GM12878 (cell line): ENCODE data around the gene LARGE1. TPM values are rescaled to one million over a fixed set of nuclear protein-coding genes. Genes with fewer than 3 reads are reported as not detected.

Source experiments
- ATAC-seq: fragments of 200-7000 bp; cut with Tn5 transposase; 3 replicates; pipeline ENCODE4 v1.9.1; 2020; ENCODE audit warnings: mild to moderate bottlenecking, moderate library complexity
- BruUV-seq: library from RNA; stranded (reverse); fragments of 400-500 nt; replicated peaks from 2 replicates; lab custom pipeline; 2021; lab: Mats Ljungman, UMichigan
- CTCF ChIA-PET: fragments of 300-600 bp; sonication (Branson Sonifier 250); formaldehyde crosslinking; extraction: SDS; loops from one replicate; lab custom pipeline; 2021; ENCODE audit warnings: inconsistent platforms; lab: Yijun Ruan, JAX
- POLR2A ChIA-PET: fragments of 350-600 bp; formaldehyde crosslinking; extraction: SDS; loops from one replicate; lab custom pipeline; 2021; ENCODE audit warnings: inconsistent platforms; lab: Charles Lee
- RAD21 ChIA-PET: fragments of 300-600 bp; sonication (Branson Sonifier 250); formaldehyde crosslinking; loops from one replicate; lab custom pipeline; 2023; ENCODE audit warnings: antibody characterized with exemption; ENCODE audit not compliant: unreplicated experiment; lab: Charles Lee
- SMC1A ChIA-PET: fragments of 300-600 bp; sonication (Branson Sonifier 250); formaldehyde crosslinking; loops from one replicate; lab custom pipeline; 2023; ENCODE audit not compliant: unreplicated experiment, uncharacterized antibody; lab: Charles Lee
- DNase-seq: peaks from one replicate; pipeline ENCODE4 v3.0.0-alpha.2; 2011; ENCODE audit warnings: low read depth, low spot score
- FAIRE-seq: peaks from 3 replicates; lab custom pipeline; 2011; peaks lifted over from hg19 to GRCh38; lab: Jason Lieb, UNC
- H2AFZ ChIP-seq: 2 replicates; pipeline ENCODE4 v1.6.0; 2011; ENCODE audit warnings: low read depth, low read length, control low read depth; ENCODE audit not compliant: control insufficient read depth
- H3K27ac ChIP-seq: 2 replicates; pipeline ENCODE4 v1.5.1; 2011; ENCODE audit warnings: control low read depth; ENCODE audit not compliant: control insufficient read depth, insufficient read depth
- H3K27me3 ChIP-seq, 2 experiments: replicated peaks in 1 of 2; 2 replicates each; pipeline versions ENCODE4 v1.6.0 to v1.6.1; 2011; ENCODE audit warnings: low read length in 1 of 2; ENCODE audit not compliant: control insufficient read depth in 2 of 2, insufficient read depth in 2 of 2
- H3K36me3 ChIP-seq, 2 experiments: 2 replicates each; pipeline ENCODE4 v1.5.1; 2011; ENCODE audit warnings: low read length in 1 of 2; ENCODE audit not compliant: control insufficient read depth in 2 of 2, insufficient read depth in 2 of 2
- H3K4me1 ChIP-seq: 2 replicates; pipeline ENCODE4 v1.6.1; 2011; ENCODE audit warnings: mild to moderate bottlenecking, low read length, moderate library complexity, mixed read lengths; ENCODE audit not compliant: control insufficient read depth, insufficient read depth
- H3K4me2 ChIP-seq: 2 replicates; pipeline ENCODE4 v1.6.0; 2011; ENCODE audit warnings: control low read depth; ENCODE audit not compliant: control insufficient read depth, insufficient read depth
- H3K4me3 ChIP-seq: fragments of 200-600 bp; sonication (generic); 2 replicates; pipeline ENCODE4 v1.5.1; 2016
- H3K79me2 ChIP-seq: 2 replicates; pipeline ENCODE4 v1.6.0; 2011; ENCODE audit warnings: low read length; ENCODE audit not compliant: control insufficient read depth, insufficient read depth
- H3K9ac ChIP-seq: 2 replicates; pipeline ENCODE4 v1.8.0; 2011; ENCODE audit warnings: low read length, control low read depth, mixed read lengths; ENCODE audit not compliant: control insufficient read depth, insufficient read depth
- H3K9me3 ChIP-seq: replicated peaks from 3 replicates; pipeline ENCODE4 v1.5.1; 2011; ENCODE audit warnings: mild to moderate bottlenecking, low read length; ENCODE audit not compliant: control insufficient read depth, insufficient read depth
- H4K20me1 ChIP-seq: 2 replicates; pipeline ENCODE4 v1.6.0; 2011; ENCODE audit not compliant: control insufficient read depth, insufficient read depth
- BHLHE40 ChIP-seq, 2 experiments: fragments of 450-650 bp in 1 of 2; IDR thresholded peaks; 2 replicates each; pipeline ENCODE4 v1.6.1; 2011 to 2017; ENCODE audit warnings: low read depth in 2 of 2, borderline replicate concordance in 1 of 2, improper control_type of control experiment in 1 of 2, low read length in 1 of 2, mild to moderate bottlenecking in 1 of 2
- CBFB ChIP-seq: IDR thresholded peaks from 2 replicates; pipeline ENCODE4 v1.6.1; 2016; ENCODE audit warnings: antibody characterized with exemption, low read depth
- CBX3 ChIP-seq: fragments of 200-600 bp; sonication (generic); IDR thresholded peaks from 2 replicates; pipeline ENCODE4 v1.6.1; 2016; ENCODE audit warnings: low read depth, borderline replicate concordance
- CHD1 ChIP-seq: IDR thresholded peaks from 2 replicates; pipeline ENCODE4 v1.6.1; 2012; ENCODE audit warnings: low read depth, low read length, improper control_type of control experiment
- CREM ChIP-seq: IDR thresholded peaks from 2 replicates; pipeline ENCODE4 v1.6.1; 2014; ENCODE audit warnings: antibody characterized with exemption, low read depth
- GATAD2B ChIP-seq: fragments of 450-650 bp; conservative IDR thresholded peaks from 2 replicates; pipeline ENCODE4 v1.6.1; 2017; ENCODE audit warnings: low read depth, mild to moderate bottlenecking, moderate library complexity
- HCFC1 ChIP-seq: fragments of 150-350 bp; IDR thresholded peaks from 2 replicates; pipeline ENCODE4 v1.6.1; 2014; ENCODE audit warnings: low read length
- IKZF1 ChIP-seq: fragments of 450-650 bp; conservative IDR thresholded peaks from 2 replicates; pipeline ENCODE4 v1.6.1; 2017; ENCODE audit warnings: antibody characterized with exemption, mild to moderate bottlenecking
- POLR2A ChIP-seq: IDR thresholded peaks from 2 replicates; pipeline ENCODE4 v1.6.1; 2011; ENCODE audit warnings: low read depth, mild to moderate bottlenecking, low read length
- RAD21 ChIP-seq: IDR thresholded peaks from 2 replicates; pipeline ENCODE4 v1.6.1; 2011; ENCODE audit warnings: mild to moderate bottlenecking, low read depth, low read length, moderate library complexity; ENCODE audit not compliant: insufficient read depth
- RB1 ChIP-seq: fragments of 450-650 bp; formaldehyde crosslinking; IDR thresholded peaks from 2 replicates; pipeline ENCODE4 v1.6.1; 2017; ENCODE audit warnings: mild to moderate bottlenecking, borderline replicate concordance
- RBBP5 ChIP-seq: fragments of 200-600 bp; sonication (generic); conservative IDR thresholded peaks from 2 replicates; pipeline ENCODE4 v1.6.1; 2016
- RUNX3 ChIP-seq: IDR thresholded peaks from 2 replicates; pipeline ENCODE4 v1.6.1; 2012; ENCODE audit warnings: low read length, inconsistent platforms
- WRNIP1 ChIP-seq: IDR thresholded peaks from 2 replicates; pipeline ENCODE4 v1.6.1; 2011; ENCODE audit warnings: low read depth, low read length, improper control_type of control experiment, borderline replicate concordance
- WGBS: methylation state at CpG from one replicate; pipeline ENCODE4 v1.1.6; 2016; ENCODE audit warnings: low lambda C conversion rate; ENCODE audit not compliant: insufficient replicate concordance, insufficient coverage; ENCODE audit errors: missing lambda C conversion rate; 5-methylcytosine and 5-hydroxymethylcytosine counted together
- in situ Hi-C: fragments of 300-500 bp; cut with MboI; formaldehyde crosslinking; loops from 9 replicates; pipeline ENCODE4 v1.14.3; 2018; ENCODE audit warnings: mixed read lengths
- intact Hi-C: fragments of 100-400 bp; cut with micrococcal nuclease; formaldehyde crosslinking; loops from one replicate; pipeline ENCODE4 v1.14.2; 2022; ENCODE audit not compliant: unreplicated experiment
- polyA plus RNA-seq, 11 experiments: library from polyadenylated mRNA; depleted of rRNA in 4 of 11; unstranded in 6 of 11; stranded (reverse) in 5 of 11; fragments of >200 nt; fragmentation: Nextera tagmentation in 4 of 11; fragmentation: Illumina TruSeq in 1 of 11; extraction: Ambion mirVana in 4 of 11; extraction: Trizol in 1 of 11; gene quantifications; 1 replicate in 1 of 11; 2 replicates in 10 of 11; pipeline versions ENCODE4 v1.2.1 to v1.2.3, GENCODE V29; 2011 to 2016; ENCODE audit warnings: inconsistent platforms in 2 of 11, missing spikeins in 2 of 11, low read depth in 1 of 11
- total RNA-seq, 4 experiments: library from RNA; depleted of rRNA in 3 of 4; stranded (reverse); fragments of >200 nt in 3 of 4; fragmentation: Illumina TruSeq in 1 of 4; extraction: Trizol in 1 of 4; gene quantifications; 2 replicates each; pipeline versions ENCODE4 v1.2.1 to v1.2.3, GENCODE V29; 2013 to 2021
- TF ChIP-seq, protein P1 (sequence below): fragments of 450-650 bp; formaldehyde crosslinking; IDR thresholded peaks from 2 replicates; pipeline ENCODE4 v1.4.0; 2020; ENCODE audit warnings: mild to moderate bottlenecking, moderate library complexity
- TF ChIP-seq, protein P2 (sequence below): fragments of 450-650 bp; IDR thresholded peaks from 2 replicates; pipeline ENCODE4 v1.6.1; 2017; ENCODE audit warnings: mild to moderate bottlenecking
- TF ChIP-seq, protein P3 (sequence below): IDR thresholded peaks from 2 replicates; pipeline ENCODE4 v1.6.1; 2012; ENCODE audit warnings: low read depth, low read length, improper control_type of control experiment

The LARGE1 gene
- total and polyA plus RNA-seq, 10 of the 15 experiments (the other 5 are each of a cell fraction or from before 2014, with no cell fraction given), result 3.2 to 41.4 (median 17.3) TPM

DNA sequence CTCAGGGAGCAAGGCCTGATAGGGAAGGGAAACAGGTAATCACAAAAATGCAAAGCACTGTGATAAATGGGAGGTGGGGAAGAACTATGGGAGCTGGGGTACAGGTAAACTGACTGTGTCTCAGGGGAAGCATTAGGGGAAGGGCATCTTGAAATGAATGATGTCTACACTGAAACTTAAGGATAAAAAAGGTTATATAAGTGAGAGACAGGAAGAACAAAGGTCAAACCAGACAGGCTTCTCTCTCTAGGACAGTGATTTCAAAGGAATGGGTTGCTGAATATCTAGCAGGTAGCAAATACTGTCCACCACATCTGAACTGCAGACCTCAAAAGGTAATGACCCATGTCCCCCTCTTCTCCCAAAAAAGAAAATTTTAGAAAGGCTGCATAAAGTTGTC, 529.0 kb downstream of the LARGE1 start (continued):
- TF ChIP-seq CBX3 (no peak), CHD1 (no peak), POLR2A (no peak), RAD21 (no peak), CREM (no peak), HCFC1 (no peak)
- TF ChIP-seq, all 136 proteins: peak for 0

DNA sequence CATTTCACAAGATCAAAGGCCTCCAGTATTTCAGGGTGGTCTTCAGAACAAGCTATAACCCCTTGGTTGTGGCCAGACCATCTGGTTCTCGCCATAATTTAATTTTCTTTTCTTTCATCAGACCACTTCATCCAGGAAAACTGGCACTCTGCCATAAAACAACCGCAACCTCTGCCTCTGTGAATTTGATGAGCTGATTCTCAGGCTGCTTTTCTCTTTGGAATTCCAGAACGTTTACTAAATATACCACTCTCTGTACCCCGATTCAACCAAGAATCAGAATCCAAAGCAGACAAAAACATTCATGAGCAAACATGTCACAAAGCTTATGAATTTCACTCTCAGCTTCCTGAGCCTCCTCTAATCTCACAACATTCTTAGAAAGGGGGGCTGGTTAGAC, 530.3 kb downstream of the LARGE1 start:
- WGBS, result 74% methylated on average over 4 of the region's 4 CpGs
- CTCF ChIA-PET, result interaction anchor here (0.7 to 1.4 kb wide), 4 partner anchors 8 to 230 kb away, joined by 3 to 4 read pairs (median 3); no protein-coding TSS in a partner anchor
- SMC1A ChIA-PET, result interaction anchor here (0.8 kb wide), 1 partner anchor 176 kb away, joined by 3 read pairs; no protein-coding TSS in a partner anchor
- TF ChIP-seq, protein P1, sequence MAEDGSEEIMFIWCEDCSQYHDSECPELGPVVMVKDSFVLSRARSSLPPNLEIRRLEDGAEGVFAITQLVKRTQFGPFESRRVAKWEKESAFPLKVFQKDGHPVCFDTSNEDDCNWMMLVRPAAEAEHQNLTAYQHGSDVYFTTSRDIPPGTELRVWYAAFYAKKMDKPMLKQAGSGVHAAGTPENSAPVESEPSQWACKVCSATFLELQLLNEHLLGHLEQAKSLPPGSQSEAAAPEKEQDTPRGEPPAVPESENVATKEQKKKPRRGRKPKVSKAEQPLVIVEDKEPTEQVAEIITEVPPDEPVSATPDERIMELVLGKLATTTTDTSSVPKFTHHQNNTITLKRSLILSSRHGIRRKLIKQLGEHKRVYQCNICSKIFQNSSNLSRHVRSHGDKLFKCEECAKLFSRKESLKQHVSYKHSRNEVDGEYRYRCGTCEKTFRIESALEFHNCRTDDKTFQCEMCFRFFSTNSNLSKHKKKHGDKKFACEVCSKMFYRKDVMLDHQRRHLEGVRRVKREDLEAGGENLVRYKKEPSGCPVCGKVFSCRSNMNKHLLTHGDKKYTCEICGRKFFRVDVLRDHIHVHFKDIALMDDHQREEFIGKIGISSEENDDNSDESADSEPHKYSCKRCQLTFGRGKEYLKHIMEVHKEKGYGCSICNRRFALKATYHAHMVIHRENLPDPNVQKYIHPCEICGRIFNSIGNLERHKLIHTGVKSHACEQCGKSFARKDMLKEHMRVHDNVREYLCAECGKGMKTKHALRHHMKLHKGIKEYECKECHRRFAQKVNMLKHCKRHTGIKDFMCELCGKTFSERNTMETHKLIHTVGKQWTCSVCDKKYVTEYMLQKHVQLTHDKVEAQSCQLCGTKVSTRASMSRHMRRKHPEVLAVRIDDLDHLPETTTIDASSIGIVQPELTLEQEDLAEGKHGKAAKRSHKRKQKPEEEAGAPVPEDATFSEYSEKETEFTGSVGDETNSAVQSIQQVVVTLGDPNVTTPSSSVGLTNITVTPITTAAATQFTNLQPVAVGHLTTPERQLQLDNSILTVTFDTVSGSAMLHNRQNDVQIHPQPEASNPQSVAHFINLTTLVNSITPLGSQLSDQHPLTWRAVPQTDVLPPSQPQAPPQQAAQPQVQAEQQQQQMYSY (CRISPR knock-in tag), result no peak
- TF ChIP-seq CBFB (no peak), RBBP5 (no peak), GATAD2B (no peak), RUNX3 (no peak), RB1 (no peak), BHLHE40 (IDR thresholded peaks at IDR 0.05; ENCODE audit: borderline replicate concordance in 1 of 2, low read depth in 2 of 2, low read length in 1 of 2) (no peak), IKZF1 (no peak), WRNIP1 (no peak)
- TF ChIP-seq, protein P2, sequence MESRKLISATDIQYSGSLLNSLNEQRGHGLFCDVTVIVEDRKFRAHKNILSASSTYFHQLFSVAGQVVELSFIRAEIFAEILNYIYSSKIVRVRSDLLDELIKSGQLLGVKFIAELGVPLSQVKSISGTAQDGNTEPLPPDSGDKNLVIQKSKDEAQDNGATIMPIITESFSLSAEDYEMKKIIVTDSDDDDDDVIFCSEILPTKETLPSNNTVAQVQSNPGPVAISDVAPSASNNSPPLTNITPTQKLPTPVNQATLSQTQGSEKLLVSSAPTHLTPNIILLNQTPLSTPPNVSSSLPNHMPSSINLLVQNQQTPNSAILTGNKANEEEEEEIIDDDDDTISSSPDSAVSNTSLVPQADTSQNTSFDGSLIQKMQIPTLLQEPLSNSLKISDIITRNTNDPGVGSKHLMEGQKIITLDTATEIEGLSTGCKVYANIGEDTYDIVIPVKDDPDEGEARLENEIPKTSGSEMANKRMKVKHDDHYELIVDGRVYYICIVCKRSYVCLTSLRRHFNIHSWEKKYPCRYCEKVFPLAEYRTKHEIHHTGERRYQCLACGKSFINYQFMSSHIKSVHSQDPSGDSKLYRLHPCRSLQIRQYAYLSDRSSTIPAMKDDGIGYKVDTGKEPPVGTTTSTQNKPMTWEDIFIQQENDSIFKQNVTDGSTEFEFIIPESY, result no peak
- TF ChIP-seq, protein P3, sequence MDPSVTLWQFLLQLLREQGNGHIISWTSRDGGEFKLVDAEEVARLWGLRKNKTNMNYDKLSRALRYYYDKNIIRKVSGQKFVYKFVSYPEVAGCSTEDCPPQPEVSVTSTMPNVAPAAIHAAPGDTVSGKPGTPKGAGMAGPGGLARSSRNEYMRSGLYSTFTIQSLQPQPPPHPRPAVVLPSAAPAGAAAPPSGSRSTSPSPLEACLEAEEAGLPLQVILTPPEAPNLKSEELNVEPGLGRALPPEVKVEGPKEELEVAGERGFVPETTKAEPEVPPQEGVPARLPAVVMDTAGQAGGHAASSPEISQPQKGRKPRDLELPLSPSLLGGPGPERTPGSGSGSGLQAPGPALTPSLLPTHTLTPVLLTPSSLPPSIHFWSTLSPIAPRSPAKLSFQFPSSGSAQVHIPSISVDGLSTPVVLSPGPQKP, result no peak

More for the DNA sequence above, 530.3 kb downstream of the LARGE1 start:
- Histone ChIP-seq H3K4me1 (no peaks in the 10 kb centered on the region), H3K27me3 (no peaks in the 10 kb centered on the region), H3K4me3 (no peak overlapping the region), H3K36me3 (no peaks in the 10 kb centered on the region), H3K9me3 (no peaks in the 10 kb centered on the region), H3K27ac (no peak overlapping the region), H3K79me2 (no peaks in the 10 kb centered on the region), H2AFZ (no peak overlapping the region), H3K9ac (no peak overlapping the region), H4K20me1 (no peaks in the 10 kb centered on the region), H3K4me2 (no peak overlapping the region)
- POLR2A ChIA-PET, result no interaction called here
- FAIRE-seq (no peak), ATAC-seq (no peak), DNase-seq (no peak)
- no TSS peak for BruUV-seq
- in situ Hi-C loops, result no loop called here
- RAD21 ChIA-PET, result interaction anchor here (1.1 kb wide), 1 partner anchor 90 kb away, joined by 4 read pairs; no protein-coding TSS in a partner anchor
- intact Hi-C loops, result no loop called here
